OCI-LY3 (cell line): ENCODE data around the gene GFPT1.

Experiments used
- EZH2phosphoT487 ChIP-seq: fragments of 200-600 bp; shearing (Covaris generic); IDR thresholded peaks from 2 replicates; pipeline ENCODE4 v1.6.1; 2018; ENCODE audit warnings: antibody characterized with exemption, mixed run types, low read depth
- TF ChIP-seq, protein P1 (sequence below): fragments of 200-600, 300-600 bp; sonication (generic); IDR thresholded peaks from 2 replicates; pipeline ENCODE4 v1.5.1; 2014; ENCODE audit warnings: antibody characterized with exemption, low read length, low read depth

DNA sequence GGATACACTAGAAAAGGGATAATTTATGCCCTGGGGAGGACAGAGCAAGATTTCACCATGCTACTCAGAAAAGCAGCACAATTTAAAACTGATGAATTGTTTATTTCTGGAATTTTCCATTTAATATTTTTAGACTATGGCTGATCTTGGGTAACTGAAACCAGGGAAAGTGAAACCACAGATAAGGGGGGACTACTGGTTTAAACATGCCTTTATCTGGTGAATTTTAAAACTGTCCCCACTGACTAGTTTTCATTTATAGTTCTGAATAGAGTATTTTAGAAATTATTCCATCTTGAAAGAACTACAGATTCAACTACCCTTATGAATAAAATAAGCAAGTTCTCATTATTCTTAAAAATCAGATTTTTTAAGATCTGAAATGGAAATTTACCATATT lies 35.2 kb upstream of the GFPT1 start:
- TF ChIP-seq, protein P1, sequence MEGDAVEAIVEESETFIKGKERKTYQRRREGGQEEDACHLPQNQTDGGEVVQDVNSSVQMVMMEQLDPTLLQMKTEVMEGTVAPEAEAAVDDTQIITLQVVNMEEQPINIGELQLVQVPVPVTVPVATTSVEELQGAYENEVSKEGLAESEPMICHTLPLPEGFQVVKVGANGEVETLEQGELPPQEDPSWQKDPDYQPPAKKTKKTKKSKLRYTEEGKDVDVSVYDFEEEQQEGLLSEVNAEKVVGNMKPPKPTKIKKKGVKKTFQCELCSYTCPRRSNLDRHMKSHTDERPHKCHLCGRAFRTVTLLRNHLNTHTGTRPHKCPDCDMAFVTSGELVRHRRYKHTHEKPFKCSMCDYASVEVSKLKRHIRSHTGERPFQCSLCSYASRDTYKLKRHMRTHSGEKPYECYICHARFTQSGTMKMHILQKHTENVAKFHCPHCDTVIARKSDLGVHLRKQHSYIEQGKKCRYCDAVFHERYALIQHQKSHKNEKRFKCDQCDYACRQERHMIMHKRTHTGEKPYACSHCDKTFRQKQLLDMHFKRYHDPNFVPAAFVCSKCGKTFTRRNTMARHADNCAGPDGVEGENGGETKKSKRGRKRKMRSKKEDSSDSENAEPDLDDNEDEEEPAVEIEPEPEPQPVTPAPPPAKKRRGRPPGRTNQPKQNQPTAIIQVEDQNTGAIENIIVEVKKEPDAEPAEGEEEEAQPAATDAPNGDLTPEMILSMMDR, result no peak
- no peak for TF ChIP-seq EZH2phosphoT487
